Uterus (tissue), 2 donors: Measurements from ENCODE around the gene ATRN.

Experiments used
- CTCF ChIP-seq, 4 experiments: fragments of 200-600 bp in 2 of 4; fragments of 450-650 bp in 2 of 4; sonication (generic) in 2 of 4; IDR thresholded peaks; one replicate each; pipeline ENCODE4 v1.5.1; 2016 to 2019; ENCODE audit warnings: antibody characterized with exemption in 4 of 4, mild to moderate bottlenecking in 2 of 4, moderate library complexity in 1 of 4
- POLR2A ChIP-seq, 2 donors: fragments of 450-650 bp; IDR thresholded peaks; one replicate each; pipeline ENCODE4 v1.6.1; 2016; ENCODE audit warnings: antibody characterized with exemption in 2 of 2, mild to moderate bottlenecking in 1 of 2, moderate library complexity in 1 of 2

GRCh38 chr20:3583765-3584164, 112.9 kb downstream of the ATRN start:
- TF ChIP-seq CTCF (IDR thresholded peaks at IDR 0.05), result no peak
- no peak for TF ChIP-seq POLR2A (IDR thresholded peaks at IDR 0.05)
